GM23338 (cell line): ENCODE data around the gene SLC48A1.

Experiments
- CREB1 ChIP-seq: fragments of 250-450 bp; sonication (Bioruptor Pico); IDR thresholded peaks from 2 replicates; pipeline ENCODE4 v1.5.0; 2020; ENCODE audit warnings: low read depth, mild to moderate bottlenecking, moderate library complexity
- ETS1 ChIP-seq: IDR thresholded peaks from 2 replicates; pipeline ENCODE4 v1.6.1; 2016; ENCODE audit warnings: antibody characterized with exemption
- EZH2 ChIP-seq: fragments of 200-600 bp; sonication (generic); IDR thresholded peaks from one replicate; pipeline ENCODE4 v1.8.0; 2017; ENCODE audit warnings: antibody characterized with exemption, mild to moderate bottlenecking, low read depth; ENCODE audit not compliant: unreplicated experiment
- EZH2phosphoT487 ChIP-seq: fragments of 200-600 bp; sonication (generic); IDR thresholded peaks from one replicate; pipeline ENCODE4 v1.8.1; 2018; ENCODE audit warnings: antibody characterized with exemption; ENCODE audit not compliant: unreplicated experiment
- JUNB ChIP-seq: IDR thresholded peaks from one replicate; pipeline ENCODE4 v1.6.1; 2016; ENCODE audit warnings: antibody characterized with exemption; ENCODE audit not compliant: unreplicated experiment
- NANOG ChIP-seq: IDR thresholded peaks from 2 replicates; pipeline ENCODE4 v1.6.1; 2016; ENCODE audit warnings: antibody characterized with exemption, borderline replicate concordance
- POLR2AphosphoS5 ChIP-seq: IDR thresholded peaks from 2 replicates; pipeline ENCODE4 v1.6.1; 2016; ENCODE audit warnings: antibody characterized with exemption, low read depth
- REST ChIP-seq: IDR thresholded peaks from one replicate; pipeline ENCODE4 v1.6.1; 2018; ENCODE audit warnings: antibody characterized with exemption; ENCODE audit not compliant: unreplicated experiment
- STAT1 ChIP-seq: IDR thresholded peaks from one replicate; pipeline ENCODE4 v1.6.1; 2016; ENCODE audit warnings: antibody characterized with exemption; ENCODE audit not compliant: unreplicated experiment
- ZNF114 ChIP-seq: fragments of 250-450 bp; sonication (Bioruptor Pico); IDR thresholded peaks from 2 replicates; pipeline ENCODE4 v1.5.0; 2020; ENCODE audit warnings: mild to moderate bottlenecking, moderate library complexity
- ZNF331 ChIP-seq: fragments of 250-450 bp; sonication (Bioruptor Pico); IDR thresholded peaks from 2 replicates; pipeline ENCODE4 v1.5.0; 2020; ENCODE audit warnings: low read depth, mild to moderate bottlenecking, moderate library complexity
- TF ChIP-seq, protein P1 (sequence below), 2 experiments: fragments of 200-600 bp in 1 of 2; sonication (generic) in 1 of 2; conservative IDR thresholded peaks; 2 replicates each; pipeline versions ENCODE4 v1.5.1 to v1.6.1; 2016 to 2017; ENCODE audit warnings: antibody characterized with exemption in 2 of 2, low read depth in 2 of 2, mild to moderate bottlenecking in 2 of 2, moderate library complexity in 1 of 2

- TF ChIP-seq, protein P1, sequence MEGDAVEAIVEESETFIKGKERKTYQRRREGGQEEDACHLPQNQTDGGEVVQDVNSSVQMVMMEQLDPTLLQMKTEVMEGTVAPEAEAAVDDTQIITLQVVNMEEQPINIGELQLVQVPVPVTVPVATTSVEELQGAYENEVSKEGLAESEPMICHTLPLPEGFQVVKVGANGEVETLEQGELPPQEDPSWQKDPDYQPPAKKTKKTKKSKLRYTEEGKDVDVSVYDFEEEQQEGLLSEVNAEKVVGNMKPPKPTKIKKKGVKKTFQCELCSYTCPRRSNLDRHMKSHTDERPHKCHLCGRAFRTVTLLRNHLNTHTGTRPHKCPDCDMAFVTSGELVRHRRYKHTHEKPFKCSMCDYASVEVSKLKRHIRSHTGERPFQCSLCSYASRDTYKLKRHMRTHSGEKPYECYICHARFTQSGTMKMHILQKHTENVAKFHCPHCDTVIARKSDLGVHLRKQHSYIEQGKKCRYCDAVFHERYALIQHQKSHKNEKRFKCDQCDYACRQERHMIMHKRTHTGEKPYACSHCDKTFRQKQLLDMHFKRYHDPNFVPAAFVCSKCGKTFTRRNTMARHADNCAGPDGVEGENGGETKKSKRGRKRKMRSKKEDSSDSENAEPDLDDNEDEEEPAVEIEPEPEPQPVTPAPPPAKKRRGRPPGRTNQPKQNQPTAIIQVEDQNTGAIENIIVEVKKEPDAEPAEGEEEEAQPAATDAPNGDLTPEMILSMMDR (conservative IDR thresholded peaks at IDR 0.05; ENCODE audit: low read depth in 2 of 2): no peak
- no peak for TF ChIP-seq JUNB
- no peak for TF ChIP-seq POLR2AphosphoS5
- no peak for TF ChIP-seq REST
- TF ChIP-seq EZH2: no peak
- no peak for TF ChIP-seq ZNF114 (CRISPR knock-in tag)
- TF ChIP-seq ETS1: no peak
- no peak for TF ChIP-seq EZH2phosphoT487
- TF ChIP-seq CREB1 (CRISPR knock-in tag): no peak
- no peak for TF ChIP-seq ZNF331
- TF ChIP-seq STAT1: no peak
- TF ChIP-seq NANOG: no peak
Observed at GRCh38 chr12:47799357-47799955, 26.4 kb downstream of the SLC48A1 start.
